ENCODE measurements around the gene SUCO.

DNA sequence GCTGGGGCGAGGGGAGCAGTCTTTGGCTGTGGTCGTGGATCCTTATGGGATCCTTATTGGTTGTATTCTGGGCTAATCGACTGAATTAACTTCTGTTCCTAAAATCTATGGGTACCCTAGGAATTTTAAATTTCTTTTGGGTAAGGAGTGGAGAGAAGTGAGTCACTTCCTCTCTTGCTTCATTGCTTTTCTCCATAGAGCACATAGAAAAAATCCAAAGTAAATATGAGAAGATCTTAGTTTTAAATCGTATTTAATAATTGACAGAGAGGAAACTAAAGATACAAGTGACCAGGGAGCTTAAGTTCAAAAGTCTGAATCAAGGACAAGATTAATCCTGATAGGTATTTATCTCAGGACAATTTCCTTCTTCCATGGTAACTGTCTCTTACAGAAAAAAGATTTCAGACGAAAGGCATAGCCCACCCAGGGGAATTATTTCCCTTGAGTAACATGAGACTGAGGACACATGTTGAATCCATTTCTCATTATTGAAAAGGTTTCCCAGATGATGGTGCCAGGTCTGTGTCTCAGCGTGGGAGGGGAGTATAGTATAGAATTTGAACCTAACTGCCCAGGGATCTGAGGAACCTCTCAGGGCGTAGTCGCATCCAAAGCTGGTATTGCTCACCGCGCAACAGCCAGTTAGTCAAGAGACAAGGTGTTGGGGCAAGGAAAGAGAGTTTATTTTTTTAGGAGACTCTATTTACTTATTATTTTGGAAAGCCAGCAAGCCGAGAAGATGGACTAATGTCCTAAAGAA is 97.3 kb downstream of the SUCO start:
- TF ChIP-seq, protein P1, sequence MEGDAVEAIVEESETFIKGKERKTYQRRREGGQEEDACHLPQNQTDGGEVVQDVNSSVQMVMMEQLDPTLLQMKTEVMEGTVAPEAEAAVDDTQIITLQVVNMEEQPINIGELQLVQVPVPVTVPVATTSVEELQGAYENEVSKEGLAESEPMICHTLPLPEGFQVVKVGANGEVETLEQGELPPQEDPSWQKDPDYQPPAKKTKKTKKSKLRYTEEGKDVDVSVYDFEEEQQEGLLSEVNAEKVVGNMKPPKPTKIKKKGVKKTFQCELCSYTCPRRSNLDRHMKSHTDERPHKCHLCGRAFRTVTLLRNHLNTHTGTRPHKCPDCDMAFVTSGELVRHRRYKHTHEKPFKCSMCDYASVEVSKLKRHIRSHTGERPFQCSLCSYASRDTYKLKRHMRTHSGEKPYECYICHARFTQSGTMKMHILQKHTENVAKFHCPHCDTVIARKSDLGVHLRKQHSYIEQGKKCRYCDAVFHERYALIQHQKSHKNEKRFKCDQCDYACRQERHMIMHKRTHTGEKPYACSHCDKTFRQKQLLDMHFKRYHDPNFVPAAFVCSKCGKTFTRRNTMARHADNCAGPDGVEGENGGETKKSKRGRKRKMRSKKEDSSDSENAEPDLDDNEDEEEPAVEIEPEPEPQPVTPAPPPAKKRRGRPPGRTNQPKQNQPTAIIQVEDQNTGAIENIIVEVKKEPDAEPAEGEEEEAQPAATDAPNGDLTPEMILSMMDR (IDR thresholded peaks at IDR 0.05 in 2 of 3, conservative IDR thresholded peaks at IDR 0.05 in 1 of 3; ENCODE audit: borderline replicate concordance in 1 of 3, insufficient read depth in 1 of 3, low read depth in 2 of 3, low read length in 2 of 3): no peak
- no peak for TF ChIP-seq EGR1 (IDR thresholded peaks at IDR 0.05; ENCODE audit: low read depth)
- no peak for TF ChIP-seq REST (IDR thresholded peaks at IDR 0.05; ENCODE audit: low read depth)

Measured in HCT116 (cell line).